Esophagus squamous epithelium (tissue), 5 donors: ENCODE data around the gene AJUBA. TPM values are rescaled to one million over a fixed set of nuclear protein-coding genes. Genes with fewer than 3 reads are reported as not detected.
"Not testable (repeated sequence)": the region's sequence is repeated elsewhere in the genome, so short reads cannot be mapped to it uniquely, and the experiment has no call there.

ENCODE experiments used
- DNase-seq: peaks from one replicate; lab custom pipeline; 2025; lab: John Stamatoyannopoulos, UW
- H3K27ac ChIP-seq, 4 donors: fragments of 200-600 bp; sonication (generic); one replicate each; pipeline ENCODE4 v1.5.1; 2016 to 2019; ENCODE audit warnings: mild to moderate bottlenecking in 1 of 4
- H3K27me3 ChIP-seq, 4 donors: fragments of 200-600 bp; sonication (generic); 1 replicate in 3 of 4; 2 replicates in 1 of 4; pipeline versions ENCODE4 v1.5.1 to v1.6.0; 2017 to 2021; ENCODE audit warnings: antibody characterized with exemption in 1 of 4
- H3K36me3 ChIP-seq, 3 donors: fragments of 200-600 bp; sonication (generic); one replicate each; pipeline ENCODE4 v1.5.1; 2016 to 2019
- H3K4me1 ChIP-seq, 3 donors: fragments of 200-600 bp; sonication (generic); one replicate each; pipeline ENCODE4 v1.5.1; 2017 to 2019
- H3K4me3 ChIP-seq, 4 donors: fragments of 200-600 bp; sonication (generic); 1 replicate in 3 of 4; 2 replicates in 1 of 4; pipeline ENCODE4 v1.5.1; 2016 to 2019; ENCODE audit warnings: mild to moderate bottlenecking in 2 of 4, moderate library complexity in 1 of 4
- H3K9me3 ChIP-seq, 3 donors: fragments of 200-600 bp; sonication (generic); one replicate each; pipeline ENCODE4 v1.5.1; 2016 to 2019
- POLR2A ChIP-seq, 4 donors: fragments of 450-650 bp; IDR thresholded peaks; one replicate each; pipeline ENCODE4 v1.6.1; 2017; ENCODE audit warnings: antibody characterized with exemption in 4 of 4, mild to moderate bottlenecking in 4 of 4, moderate library complexity in 3 of 4
- WGBS, 2 donors: methylation state at CpG; one replicate each; pipeline ENCODE4 v1.1.5; 2018; 5-methylcytosine and 5-hydroxymethylcytosine counted together
- intact Hi-C: fragments of 100-400 bp; cut with DNase I; formaldehyde crosslinking; loops from one replicate; pipeline ENCODE4 v1.15.0; 2022
- total RNA-seq, 4 donors: library from RNA; depleted of rRNA; stranded (reverse); fragments of >200 nt; gene quantifications; one replicate each; pipeline ENCODE4 v1.1.0, GENCODE V29; 2016
- TF ChIP-seq, protein P1 (sequence below), 6 experiments: fragments of 450-650 bp in 4 of 6; fragments of 200-600 bp in 2 of 6; sonication (generic) in 2 of 6; IDR thresholded peaks; one replicate each; pipeline ENCODE4 v1.5.1; 2016 to 2019; ENCODE audit warnings: antibody characterized with exemption in 6 of 6, mild to moderate bottlenecking in 4 of 6, moderate library complexity in 4 of 6
- donor health status: DM: yes; HTN: yes; CAD: no.

AJUBA gene
- total RNA-seq, 4 donors from 2014 or later, result 31.3 to 44.3 (median 34.5) TPM

- 85 to 90% methylated on average over 7 of the region's 7 CpGs for WGBS, 2 donors
- intact Hi-C loops, result no loop called here
These were observed 38.1 kb upstream of the AJUBA start for GRCh38 chr14:23020143-23021128.

GRCh38 chr14:23018107-23018506 is 35.8 kb upstream of the AJUBA start:
- Histone ChIP-seq H3K36me3 (peaks cover 0 to under 1% (median 0%) of the 10 kb centered on the region in 3 donors), H3K27me3 (no peaks in the 10 kb centered on the region), H3K4me1 (no peaks in the 10 kb centered on the region), H3K27ac (no peak overlapping the region), H3K4me3 (no peak overlapping the region), H3K9me3 (no peaks in the 10 kb centered on the region)
- no peak for DNase-seq
- no peak for TF ChIP-seq POLR2A (IDR thresholded peaks at IDR 0.05)
- TF ChIP-seq, protein P1, sequence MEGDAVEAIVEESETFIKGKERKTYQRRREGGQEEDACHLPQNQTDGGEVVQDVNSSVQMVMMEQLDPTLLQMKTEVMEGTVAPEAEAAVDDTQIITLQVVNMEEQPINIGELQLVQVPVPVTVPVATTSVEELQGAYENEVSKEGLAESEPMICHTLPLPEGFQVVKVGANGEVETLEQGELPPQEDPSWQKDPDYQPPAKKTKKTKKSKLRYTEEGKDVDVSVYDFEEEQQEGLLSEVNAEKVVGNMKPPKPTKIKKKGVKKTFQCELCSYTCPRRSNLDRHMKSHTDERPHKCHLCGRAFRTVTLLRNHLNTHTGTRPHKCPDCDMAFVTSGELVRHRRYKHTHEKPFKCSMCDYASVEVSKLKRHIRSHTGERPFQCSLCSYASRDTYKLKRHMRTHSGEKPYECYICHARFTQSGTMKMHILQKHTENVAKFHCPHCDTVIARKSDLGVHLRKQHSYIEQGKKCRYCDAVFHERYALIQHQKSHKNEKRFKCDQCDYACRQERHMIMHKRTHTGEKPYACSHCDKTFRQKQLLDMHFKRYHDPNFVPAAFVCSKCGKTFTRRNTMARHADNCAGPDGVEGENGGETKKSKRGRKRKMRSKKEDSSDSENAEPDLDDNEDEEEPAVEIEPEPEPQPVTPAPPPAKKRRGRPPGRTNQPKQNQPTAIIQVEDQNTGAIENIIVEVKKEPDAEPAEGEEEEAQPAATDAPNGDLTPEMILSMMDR (IDR thresholded peaks at IDR 0.05), result no peak
- intact Hi-C loops, result no loop called here

More at GRCh38 chr14:23020143-23021128, 38.1 kb upstream of the AJUBA start:
- DNase-seq, result no peak
- H3K4me1 ChIP-seq, result no peaks in the 10 kb centered on the region
- no peak overlapping the region for H3K4me3 ChIP-seq
- no peak overlapping the region for H3K27ac ChIP-seq
- no peaks in the 10 kb centered on the region for H3K27me3 ChIP-seq
- peaks cover 0 to 24% (median 6%) of the 10 kb centered on the region in 3 donors for H3K36me3 ChIP-seq
- TF ChIP-seq POLR2A (IDR thresholded peaks at IDR 0.05), result no peak
- no peaks in the 10 kb centered on the region for H3K9me3 ChIP-seq

- Histone ChIP-seq H3K27me3 (no peaks in the 10 kb centered on the region), H3K9me3 (no peaks in the 10 kb centered on the region), H3K4me1 (no peaks in the 10 kb centered on the region), H3K4me3 (no peak overlapping the region), H3K27ac (no peak overlapping the region), H3K36me3 (no peaks in the 10 kb centered on the region)
- no peak for DNase-seq
- intact Hi-C loops, result no loop called here
- WGBS, 2 donors, result 83 to 89% methylated on average over 3 to 5 of the region's 5 CpGs
- no peak for TF ChIP-seq POLR2A (IDR thresholded peaks at IDR 0.05)
- TF ChIP-seq, protein P1 (IDR thresholded peaks at IDR 0.05), result no peak
These were observed 34.7 kb upstream of the AJUBA start for GRCh38 chr14:23017091-23017490.

DNA sequence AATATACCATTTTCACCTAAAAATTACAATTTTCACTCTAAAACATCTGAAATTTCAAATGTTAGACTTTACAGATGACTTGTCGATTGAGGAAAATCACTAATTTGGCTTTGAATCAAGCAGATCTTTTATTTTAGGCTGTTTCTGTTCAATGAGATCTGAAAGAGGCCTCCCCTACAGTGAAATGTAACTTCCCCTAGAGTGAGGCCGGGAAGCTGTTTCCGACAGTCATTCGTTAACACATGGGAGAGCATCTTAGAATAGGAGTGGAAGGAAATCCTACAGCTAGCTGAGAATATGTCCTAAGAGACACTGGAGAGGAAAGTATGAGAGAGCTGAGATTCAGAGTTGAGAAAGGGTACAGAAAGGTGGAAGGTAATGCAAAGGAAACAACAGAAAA is 33.3 kb upstream of the AJUBA start:
- Histone ChIP-seq H3K4me1 (peaks cover 0 to under 1% (median 0%) of the 10 kb centered on the region in 3 donors), H3K9me3 (no peaks in the 10 kb centered on the region), H3K27me3 (no peaks in the 10 kb centered on the region), H3K4me3 (no peak overlapping the region), H3K36me3 (no peaks in the 10 kb centered on the region), H3K27ac (no peak overlapping the region)
- WGBS, 2 donors, result 77 to 81% methylated on average over 4 of the region's 4 CpGs
- DNase-seq, result no peak
- intact Hi-C loops, result no loop called here
- TF ChIP-seq POLR2A (IDR thresholded peaks at IDR 0.05), result no peak
- TF ChIP-seq, protein P1 (IDR thresholded peaks at IDR 0.05), result no peak

DNA sequence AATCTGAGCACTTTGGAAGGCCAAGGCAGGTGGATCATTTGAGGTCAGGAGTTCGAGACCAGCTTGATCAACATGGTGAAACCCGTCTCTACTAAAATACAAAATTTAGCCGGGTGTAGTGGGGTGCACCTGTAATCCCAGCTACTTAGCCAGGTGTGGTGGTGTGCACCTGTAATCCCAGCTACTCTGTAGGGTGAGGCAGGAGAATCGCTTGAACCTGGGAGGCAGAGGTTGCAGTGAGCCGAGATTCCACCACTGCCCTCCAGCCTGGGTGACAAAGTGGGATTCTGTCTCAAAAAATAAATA is 31.4 kb upstream of the AJUBA start:
- H3K4me3 ChIP-seq, H3K27ac ChIP-seq, H3K36me3 ChIP-seq, DNase-seq, H3K27me3 ChIP-seq, intact Hi-C loops, H3K9me3 ChIP-seq: not testable (repeated sequence)
- H3K4me1 ChIP-seq, result peaks cover 0 to 17% (median 0%) of the 10 kb centered on the region in 3 donors
- WGBS, 2 donors, result 88 to 93% methylated on average over 5 of the region's 5 CpGs

DNA sequence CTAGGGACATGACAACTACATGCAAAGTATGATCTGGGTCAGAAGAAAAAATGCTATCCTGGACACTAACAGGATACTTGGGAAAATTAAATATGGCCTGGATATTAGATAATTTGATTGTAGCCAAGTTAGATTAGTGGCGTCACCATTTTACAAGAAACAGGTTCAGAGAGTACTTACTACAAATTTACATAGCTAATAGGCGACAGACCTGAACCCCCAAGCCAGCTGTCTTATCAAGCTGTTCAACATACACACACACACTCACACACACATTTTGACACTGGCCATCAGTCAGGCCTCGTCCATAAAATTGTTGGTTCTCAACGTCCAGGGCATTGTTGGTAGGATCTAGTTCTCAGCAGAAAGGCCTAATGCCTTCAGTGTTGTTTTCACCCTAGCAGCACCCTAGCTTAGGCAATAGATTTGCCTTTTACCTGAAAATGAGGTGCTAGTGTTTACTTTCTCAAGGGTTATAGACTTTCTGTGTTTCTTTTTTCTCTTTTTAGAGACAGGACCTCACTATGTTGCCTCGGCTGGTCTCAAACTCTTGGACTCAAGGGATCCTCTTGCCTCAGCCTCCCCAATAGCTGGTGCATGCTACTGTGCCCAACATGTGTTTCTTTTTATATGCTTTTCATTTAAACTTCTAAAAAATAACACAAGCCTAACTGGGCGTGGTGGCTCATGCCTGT is 30.9 kb upstream of the AJUBA start:
- H3K4me3 ChIP-seq, result no peak overlapping the region
- peaks cover 0 to 22% (median 0%) of the 10 kb centered on the region in 3 donors for H3K4me1 ChIP-seq
- intact Hi-C loops, result no loop called here
- TF ChIP-seq POLR2A (IDR thresholded peaks at IDR 0.05), result no peak
- TF ChIP-seq, protein P1 (IDR thresholded peaks at IDR 0.05), result no peak
- H3K9me3 ChIP-seq, result no peaks in the 10 kb centered on the region
- no peak for DNase-seq
- H3K27ac ChIP-seq, result no peak overlapping the region
- 82 to 83% methylated on average over 6 of the region's 6 CpGs for WGBS, 2 donors
- no peaks in the 10 kb centered on the region for H3K27me3 ChIP-seq
- H3K36me3 ChIP-seq, result no peaks in the 10 kb centered on the region
